Suprapubic skin (tissue), 4 donors: Measurements from ENCODE around the gene PFDN6. TPM values are rescaled to one million over a fixed set of nuclear protein-coding genes. Genes with fewer than 3 reads are reported as not detected.

Experiments
- DNase-seq, 2 donors: peaks; one replicate each; pipeline ENCODE4 v3.0.0-alpha.2; 2019; ENCODE audit warnings: low spot score in 2 of 2
- H3K27ac ChIP-seq: fragments of 200-600 bp; sonication (generic); one replicate; pipeline ENCODE4 v1.5.1; 2019
- H3K27me3 ChIP-seq: fragments of 200-600 bp; sonication (generic); one replicate; pipeline ENCODE4 v1.5.1; 2019
- H3K36me3 ChIP-seq: fragments of 200-600 bp; sonication (generic); one replicate; pipeline ENCODE4 v1.5.1; 2019
- H3K4me1 ChIP-seq: fragments of 200-600 bp; sonication (generic); one replicate; pipeline ENCODE4 v1.5.1; 2019
- H3K4me3 ChIP-seq: fragments of 200-600 bp; sonication (generic); one replicate; pipeline ENCODE4 v1.5.1; 2019; ENCODE audit warnings: mild to moderate bottlenecking
- H3K9me3 ChIP-seq: fragments of 200-600 bp; sonication (generic); one replicate; pipeline ENCODE4 v1.5.1; 2019
- CTCF ChIP-seq, 2 donors: fragments of 200-600 bp in 1 of 2; fragments of 450-650 bp in 1 of 2; sonication (generic) in 1 of 2; IDR thresholded peaks; one replicate each; pipeline ENCODE4 v1.5.1; 2016 to 2019; ENCODE audit warnings: antibody characterized with exemption in 2 of 2, mild to moderate bottlenecking in 1 of 2, moderate library complexity in 1 of 2
- EP300 ChIP-seq: sonication (generic); formaldehyde crosslinking; IDR thresholded peaks from one replicate; pipeline ENCODE4 v1.6.1; 2017; ENCODE audit warnings: antibody characterized with exemption
- POLR2A ChIP-seq, 2 donors: fragments of 450-650 bp; IDR thresholded peaks; one replicate each; pipeline ENCODE4 v1.6.1; 2017; ENCODE audit warnings: antibody characterized with exemption in 2 of 2, mild to moderate bottlenecking in 2 of 2, moderate library complexity in 2 of 2
- POLR2AphosphoS5 ChIP-seq, 3 donors: sonication (generic); formaldehyde crosslinking; IDR thresholded peaks; one replicate each; pipeline ENCODE4 v1.6.1; 2017; ENCODE audit warnings: antibody characterized with exemption in 3 of 3
- WGBS: methylation state at CpG from one replicate; pipeline ENCODE4 v1.1.5; 2018; 5-methylcytosine and 5-hydroxymethylcytosine counted together
- total RNA-seq, 4 donors: library from RNA; depleted of rRNA; stranded (reverse); fragments of >200 nt; gene quantifications; one replicate each; pipeline ENCODE4 v1.1.0, GENCODE V29; 2016

The PFDN6 gene
- total RNA-seq, 4 donors from 2014 or later: 20.5 to 31.5 (median 22.3) TPM

DNA sequence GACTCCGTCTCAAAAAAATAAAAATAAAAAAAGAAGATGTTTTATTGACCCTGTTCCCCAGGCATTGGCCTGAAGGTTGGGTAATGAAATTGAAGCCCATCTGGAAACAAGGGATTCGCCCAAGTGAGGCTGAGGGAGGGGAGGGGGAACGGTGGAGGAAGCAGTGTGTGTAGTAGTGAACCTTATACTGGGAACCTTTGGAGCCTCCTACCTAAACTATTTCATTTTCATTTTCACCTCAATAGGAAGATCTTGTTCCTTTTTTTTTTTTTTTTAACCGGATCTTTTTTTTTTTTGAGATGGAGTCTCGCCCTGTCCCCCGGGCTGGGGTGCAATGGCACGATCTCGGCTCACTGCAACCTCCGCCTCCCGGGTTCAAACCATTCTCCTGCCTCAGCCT lies 41.3 kb downstream of the PFDN6 start:
- H3K27ac ChIP-seq: no peak overlapping the region
- no peaks in the 10 kb centered on the region for H3K4me1 ChIP-seq
- DNase-seq: no peak
- no peak for TF ChIP-seq POLR2A (IDR thresholded peaks at IDR 0.05)
- no peak for TF ChIP-seq EP300
- no peak for TF ChIP-seq POLR2AphosphoS5 (IDR thresholded peaks at IDR 0.05)
- TF ChIP-seq CTCF (IDR thresholded peaks at IDR 0.05): no peak
- no peaks in the 10 kb centered on the region for H3K9me3 ChIP-seq
- H3K4me3 ChIP-seq: no peak overlapping the region
- WGBS: 84% methylated on average over 10 of the region's 10 CpGs
- no peaks in the 10 kb centered on the region for H3K27me3 ChIP-seq
- no peaks in the 10 kb centered on the region for H3K36me3 ChIP-seq

GRCh38 chr6:33333666-33334065 lies 44.3 kb downstream of the PFDN6 start:
- Histone ChIP-seq H3K27me3 (no peaks in the 10 kb centered on the region), H3K36me3 (no peaks in the 10 kb centered on the region), H3K27ac (no peak overlapping the region), H3K4me3 (no peak overlapping the region), H3K4me1 (no peaks in the 10 kb centered on the region), H3K9me3 (no peaks in the 10 kb centered on the region)
- TF ChIP-seq POLR2AphosphoS5 (IDR thresholded peaks at IDR 0.05) (no peak), CTCF (IDR thresholded peaks at IDR 0.05) (no peak), POLR2A (IDR thresholded peaks at IDR 0.05) (no peak), EP300 (no peak)
- no peak for DNase-seq
- 82% methylated on average over 4 of the region's 4 CpGs for WGBS

GRCh38 chr6:33335916-33336315 lies 46.5 kb downstream of the PFDN6 start:
- no peak for DNase-seq
- no peak overlapping the region for H3K4me3 ChIP-seq
- H3K9me3 ChIP-seq: no peaks in the 10 kb centered on the region
- 60% methylated on average over 4 of the region's 4 CpGs for WGBS
- no peak for TF ChIP-seq CTCF (IDR thresholded peaks at IDR 0.05)
- no peak for TF ChIP-seq EP300
- no peak for TF ChIP-seq POLR2AphosphoS5 (IDR thresholded peaks at IDR 0.05)
- TF ChIP-seq POLR2A (IDR thresholded peaks at IDR 0.05): no peak
- H3K36me3 ChIP-seq: no peaks in the 10 kb centered on the region
- H3K27ac ChIP-seq: no peak overlapping the region
- H3K27me3 ChIP-seq: no peaks in the 10 kb centered on the region
- no peaks in the 10 kb centered on the region for H3K4me1 ChIP-seq

DNA sequence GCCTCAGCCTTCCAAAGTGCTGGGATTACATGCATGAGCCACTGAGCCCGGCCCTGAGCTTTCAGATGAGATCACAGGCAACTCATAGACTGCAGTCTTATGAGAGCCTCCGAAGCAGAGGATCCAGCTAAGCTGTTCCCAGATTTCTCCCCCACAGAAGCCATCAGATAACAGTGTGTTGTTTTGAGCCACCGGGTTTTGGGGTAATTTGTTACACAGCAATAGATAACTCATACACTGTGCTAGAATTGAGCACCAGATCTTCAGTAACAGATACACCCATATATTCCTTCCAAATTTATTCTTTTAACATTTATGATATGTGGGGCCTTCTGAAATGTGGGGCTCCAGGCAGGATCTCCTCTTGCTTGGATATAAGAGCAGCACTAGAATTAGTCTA lies 47.1 kb downstream of the PFDN6 start:
- H3K36me3 ChIP-seq: no peaks in the 10 kb centered on the region
- no peaks in the 10 kb centered on the region for H3K27me3 ChIP-seq
- 100% methylated on average over 1 of the region's 3 CpGs for WGBS
- no peak overlapping the region for H3K4me3 ChIP-seq
- no peak for DNase-seq
- no peak overlapping the region for H3K27ac ChIP-seq
- TF ChIP-seq POLR2AphosphoS5 (IDR thresholded peaks at IDR 0.05): no peak
- no peak for TF ChIP-seq CTCF (IDR thresholded peaks at IDR 0.05)
- TF ChIP-seq EP300: no peak
- TF ChIP-seq POLR2A (IDR thresholded peaks at IDR 0.05): no peak
- no peaks in the 10 kb centered on the region for H3K9me3 ChIP-seq
- no peaks in the 10 kb centered on the region for H3K4me1 ChIP-seq

GRCh38 chr6:33339193-33339592 lies 49.8 kb downstream of the PFDN6 start:
- Histone ChIP-seq H3K9me3 (no peaks in the 10 kb centered on the region), H3K4me1 (no peaks in the 10 kb centered on the region), H3K36me3 (no peaks in the 10 kb centered on the region), H3K4me3 (no peak overlapping the region), H3K27me3 (no peaks in the 10 kb centered on the region), H3K27ac (no peak overlapping the region)
- 81% methylated on average over 6 of the region's 6 CpGs for WGBS
- no peak for TF ChIP-seq CTCF (IDR thresholded peaks at IDR 0.05)
- no peak for TF ChIP-seq POLR2AphosphoS5 (IDR thresholded peaks at IDR 0.05)
- TF ChIP-seq EP300: no peak
- no peak for TF ChIP-seq POLR2A (IDR thresholded peaks at IDR 0.05)
- DNase-seq: no peak

Other genes starting within 250 kb of the PFDN6 start
- 100 to 1,000 TPM in 1 of 4 donors, 10 to 100 TPM in 3; 21.1 to 101 (median 91.3) TPM for gene HLA-DPA1, start 216.0 kb upstream of the PFDN6 start, total RNA-seq
- gene HLA-DPB1, start 213.6 kb upstream of the PFDN6 start, total RNA-seq: 10 to 100 TPM; 23.7 to 76.6 (median 51.7) TPM
- gene COL11A2, start 97.1 kb upstream of the PFDN6 start, total RNA-seq: under 1 TPM; 0.21 to 0.97 (median 0.40) TPM
- 10 to 100 TPM; 18.6 to 47.9 (median 26.9) TPM for gene RXRB, start 88.9 kb upstream of the PFDN6 start, total RNA-seq
- 10 to 100 TPM; 29.3 to 46.3 (median 41.9) TPM for gene SLC39A7, start 88.7 kb upstream of the PFDN6 start, total RNA-seq
- gene HSD17B8, start 84.9 kb upstream of the PFDN6 start, total RNA-seq: 10 to 100 TPM; 26.2 to 66.0 (median 50.5) TPM
- 10 to 100 TPM; 11.5 to 18.1 (median 14.9) TPM for gene RING1, start 81.1 kb upstream of the PFDN6 start, total RNA-seq
- gene VPS52, start 17.7 kb upstream of the PFDN6 start, total RNA-seq: 10 to 100 TPM; 44.4 to 75.1 (median 59.0) TPM
- gene RPS18, start 17.5 kb upstream of the PFDN6 start, total RNA-seq: 1,000 to 10,000 TPM; 2,261 to 4,381 (median 4,042) TPM
- 10 to 100 TPM; 16.6 to 26.2 (median 18.2) TPM for gene B3GALT4, start 12.5 kb upstream of the PFDN6 start, total RNA-seq
- gene WDR46, start 362 bp upstream of the PFDN6 start, total RNA-seq: 10 to 100 TPM; 41.3 to 67.2 (median 50.2) TPM
- gene RGL2, start 9.3 kb downstream of the PFDN6 start, total RNA-seq: 100 to 1,000 TPM in 1 of 4 donors, 10 to 100 TPM in 3; 80.8 to 118 (median 96.6) TPM
- 100 to 1,000 TPM in 3 of 4 donors, 10 to 100 TPM in 1; 91.5 to 132 (median 108) TPM for gene TAPBP, start 24.5 kb downstream of the PFDN6 start, total RNA-seq
- gene ZBTB22, start 28.1 kb downstream of the PFDN6 start, total RNA-seq: 10 to 100 TPM; 32.1 to 36.8 (median 33.4) TPM
- 10 to 100 TPM; 35.6 to 53.2 (median 42.5) TPM for gene DAXX, start 33.4 kb downstream of the PFDN6 start, total RNA-seq
- gene KIFC1, start 102.2 kb downstream of the PFDN6 start, total RNA-seq: 10 to 100 TPM in 2 of 4 donors, 1 to 10 TPM in 2; 3.2 to 19.5 (median 9.8) TPM
- 100 to 1,000 TPM in 1 of 4 donors, 10 to 100 TPM in 3; 35.9 to 102 (median 48.6) TPM for gene PHF1, start 121.4 kb downstream of the PFDN6 start, total RNA-seq
- 100 to 1,000 TPM; 119 to 185 (median 159) TPM for gene CUTA, start 128.5 kb downstream of the PFDN6 start, total RNA-seq
- 10 to 100 TPM; 13.5 to 30.4 (median 14.0) TPM for gene SYNGAP1, start 130.5 kb downstream of the PFDN6 start, total RNA-seq
- gene ZBTB9, start 165.0 kb downstream of the PFDN6 start, total RNA-seq: 1 to 10 TPM; 5.9 to 9.9 (median 7.4) TPM